K562 (cell line): ENCODE data around the gene ULBP1. TPM values are rescaled to one million over a fixed set of nuclear protein-coding genes. Genes with fewer than 3 reads are reported as not detected.
A peak's percentile ranks its signal among the peaks of the same experiment; 100 is the strongest.

Experiments used
- ARID3B ChIP-seq: fragments of 250-450 bp; sonication (Bioruptor Pico); IDR thresholded peaks from 2 replicates; pipeline ENCODE4 v1.4.0; 2020; ENCODE audit warnings: borderline replicate concordance
- CUX1 ChIP-seq: fragments of 200-800 bp; sonication (Bioruptor generic); IDR thresholded peaks from 2 replicates; pipeline ENCODE4 v1.6.1; 2016; ENCODE audit warnings: missing genetic modification characterization, missing compliant biosample characterization
- E2F6 ChIP-seq, 2 experiments: IDR thresholded peaks; 2 replicates each; pipeline ENCODE4 v1.6.1; 2011; ENCODE audit warnings: borderline replicate concordance in 1 of 2, control low read depth in 1 of 2, low read depth in 1 of 2, low read length in 1 of 2, mild to moderate bottlenecking in 1 of 2, mixed read lengths in 1 of 2, moderate library complexity in 1 of 2; ENCODE audit not compliant: insufficient read depth in 1 of 2, insufficient read length in 1 of 2, poor library complexity in 1 of 2, severe bottlenecking in 1 of 2; ENCODE audit errors: extremely low read depth in 1 of 2
- FOXP1 ChIP-seq: sonication (generic); formaldehyde crosslinking; IDR thresholded peaks from 2 replicates; pipeline ENCODE4 v1.8.0; 2022; ENCODE audit warnings: mild to moderate bottlenecking, missing genetic modification reagents
- LCOR ChIP-seq: sonication (generic); formaldehyde crosslinking; IDR thresholded peaks from 2 replicates; pipeline ENCODE4 v1.8.0; 2022; ENCODE audit warnings: mild to moderate bottlenecking, missing genetic modification reagents
- MCM2 ChIP-seq: fragments of 450-650 bp; IDR thresholded peaks from 2 replicates; pipeline ENCODE4 v1.6.1; 2017; ENCODE audit warnings: low read depth, mild to moderate bottlenecking
- MNT ChIP-seq, 2 experiments: fragments of 450-650 bp; conservative IDR thresholded peaks; 2 replicates each; pipeline ENCODE4 v1.6.1; 2017; ENCODE audit warnings: mild to moderate bottlenecking in 2 of 2, moderate library complexity in 2 of 2
- PBX2 ChIP-seq, 2 experiments: IDR thresholded peaks in 1 of 2; conservative IDR thresholded peaks in 1 of 2; 2 replicates each; pipeline ENCODE4 v1.6.1; 2016; ENCODE audit warnings: low read depth in 2 of 2, mild to moderate bottlenecking in 1 of 2, missing compliant biosample characterization in 1 of 2, missing genetic modification characterization in 1 of 2, moderate library complexity in 1 of 2
- RNF2 ChIP-seq: sonication (generic); IDR thresholded peaks from 2 replicates; pipeline ENCODE4 v1.6.1; 2016
- USF1 ChIP-seq: sonication (generic); formaldehyde crosslinking; IDR thresholded peaks from 2 replicates; pipeline ENCODE4 v1.9.0; 2022; ENCODE audit warnings: mild to moderate bottlenecking, missing genetic modification reagents
- ZNF316 ChIP-seq: fragments of 450-650 bp; IDR thresholded peaks from 2 replicates; pipeline ENCODE4 v1.6.1; 2016
- polyA plus RNA-seq, 8 experiments: library from polyadenylated mRNA; depleted of rRNA in 4 of 8; stranded (reverse) in 5 of 8; unstranded in 3 of 8; fragments of >200 nt; fragmentation: Nextera tagmentation in 2 of 8; fragmentation: Illumina TruSeq in 1 of 8; extraction: Ambion mirVana in 2 of 8; extraction: Trizol in 1 of 8; gene quantifications; 2 replicates each; pipeline versions ENCODE4 v1.2.1 to v1.2.3, GENCODE V29; 2011 to 2014; ENCODE audit warnings: inconsistent platforms in 1 of 8, missing spikeins in 1 of 8
- total RNA-seq, 7 experiments: library from RNA; depleted of rRNA in 6 of 7; stranded (reverse); fragments of >200 nt in 6 of 7; fragmentation: Illumina TruSeq in 2 of 7; extraction: Trizol in 2 of 7; gene quantifications; 2 replicates each; pipeline versions ENCODE4 v1.2.1 to v1.2.3, GENCODE V29; 2011 to 2021; ENCODE audit warnings: low replicate concordance in 1 of 7

The ULBP1 gene
- total and polyA plus RNA-seq, 9 of the 15 experiments (the other 6 are each of a cell fraction or from before 2014, with no cell fraction given), result 0.33 to 6.0 (median 2.5) TPM

GRCh38 chr6:149941583-149942460 is 21.9 kb upstream of the ULBP1 start, which contains the start of gene ULBP2 (continued):
- TF ChIP-seq RNF2 (no peak), E2F6 (IDR thresholded peaks at IDR 0.05; ENCODE audit: borderline replicate concordance in 1 of 2, extremely low read depth in 1 of 2, insufficient read depth in 1 of 2, insufficient read length in 1 of 2, low read depth in 1 of 2, low read length in 1 of 2, poor library complexity in 1 of 2, severe bottlenecking in 1 of 2) (peak; percentile 74 to 77), USF1 (CRISPR knock-in tag) (peak; percentile 45), PBX2 (CRISPR knock-in tag; IDR thresholded peaks at IDR 0.05; ENCODE audit: low read depth) (no peak), PBX2 (tag; conservative IDR thresholded peaks at IDR 0.05; ENCODE audit: low read depth) (0 out of 2 replicates have a peak, but pooled peaks have one; percentile 21), LCOR (CRISPR knock-in tag) (0 out of 2 replicates have a peak, but pooled peaks have one; percentile 23), MNT (conservative IDR thresholded peaks at IDR 0.05) (peak in 1 of 2 experiments; percentile 69; a peak in 3 of 4 replicates), MCM2 (no peak), ARID3B (CRISPR knock-in tag) (0 out of 2 replicates have a peak, but pooled peaks have one; percentile 56), FOXP1 (CRISPR knock-in tag) (peak; percentile 87; the same call in 1 of the 2 replicates), ZNF316 (0 out of 2 replicates have a peak, but pooled peaks have one; percentile 4), CUX1 (CRISPR knock-in tag) (no peak)
